ENCODE measurements around the gene MIA. TPM values are rescaled to one million over a fixed set of nuclear protein-coding genes. Genes with fewer than 3 reads are reported as not detected.

Gene MIA
- total and polyA plus RNA-seq, 9 of the 15 experiments (the other 6 are each of a cell fraction or from before 2014, with no cell fraction given): 0.21 TPM; not detected in 8

GRCh38 chr19:40750058-40750873 lies 25.1 kb upstream of the MIA start, which contains the start of gene ACTMAP (continued):
- TF ChIP-seq, protein P1, sequence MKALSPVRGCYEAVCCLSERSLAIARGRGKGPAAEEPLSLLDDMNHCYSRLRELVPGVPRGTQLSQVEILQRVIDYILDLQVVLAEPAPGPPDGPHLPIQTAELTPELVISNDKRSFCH (CRISPR knock-in tag; IDR thresholded peaks at IDR 0.05): no peak
- TF ChIP-seq, protein P1 (tag; IDR thresholded peaks at IDR 0.05): peak; percentile 86; the same call in 1 of the 2 replicates
- peak; percentile 94 for TF ChIP-seq PKNOX1 (IDR thresholded peaks at IDR 0.05)
- TF ChIP-seq, protein P2, sequence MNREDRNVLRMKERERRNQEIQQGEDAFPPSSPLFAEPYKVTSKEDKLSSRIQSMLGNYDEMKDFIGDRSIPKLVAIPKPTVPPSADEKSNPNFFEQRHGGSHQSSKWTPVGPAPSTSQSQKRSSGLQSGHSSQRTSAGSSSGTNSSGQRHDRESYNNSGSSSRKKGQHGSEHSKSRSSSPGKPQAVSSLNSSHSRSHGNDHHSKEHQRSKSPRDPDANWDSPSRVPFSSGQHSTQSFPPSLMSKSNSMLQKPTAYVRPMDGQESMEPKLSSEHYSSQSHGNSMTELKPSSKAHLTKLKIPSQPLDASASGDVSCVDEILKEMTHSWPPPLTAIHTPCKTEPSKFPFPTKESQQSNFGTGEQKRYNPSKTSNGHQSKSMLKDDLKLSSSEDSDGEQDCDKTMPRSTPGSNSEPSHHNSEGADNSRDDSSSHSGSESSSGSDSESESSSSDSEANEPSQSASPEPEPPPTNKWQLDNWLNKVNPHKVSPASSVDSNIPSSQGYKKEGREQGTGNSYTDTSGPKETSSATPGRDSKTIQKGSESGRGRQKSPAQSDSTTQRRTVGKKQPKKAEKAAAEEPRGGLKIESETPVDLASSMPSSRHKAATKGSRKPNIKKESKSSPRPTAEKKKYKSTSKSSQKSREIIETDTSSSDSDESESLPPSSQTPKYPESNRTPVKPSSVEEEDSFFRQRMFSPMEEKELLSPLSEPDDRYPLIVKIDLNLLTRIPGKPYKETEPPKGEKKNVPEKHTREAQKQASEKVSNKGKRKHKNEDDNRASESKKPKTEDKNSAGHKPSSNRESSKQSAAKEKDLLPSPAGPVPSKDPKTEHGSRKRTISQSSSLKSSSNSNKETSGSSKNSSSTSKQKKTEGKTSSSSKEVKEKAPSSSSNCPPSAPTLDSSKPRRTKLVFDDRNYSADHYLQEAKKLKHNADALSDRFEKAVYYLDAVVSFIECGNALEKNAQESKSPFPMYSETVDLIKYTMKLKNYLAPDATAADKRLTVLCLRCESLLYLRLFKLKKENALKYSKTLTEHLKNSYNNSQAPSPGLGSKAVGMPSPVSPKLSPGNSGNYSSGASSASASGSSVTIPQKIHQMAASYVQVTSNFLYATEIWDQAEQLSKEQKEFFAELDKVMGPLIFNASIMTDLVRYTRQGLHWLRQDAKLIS (CRISPR knock-in tag; IDR thresholded peaks at IDR 0.05): 0 out of 2 replicates have a peak, but pooled peaks have one; percentile 52
- peak; percentile 51; the same call in 1 of the 2 replicates for TF ChIP-seq HINFP (tag; conservative IDR thresholded peaks at IDR 0.05; ENCODE audit: low read depth)
- peak; percentile 24 for TF ChIP-seq C11orf30 (IDR thresholded peaks at IDR 0.05; ENCODE audit: low read depth)
- no peak for TF ChIP-seq FOXM1 (IDR thresholded peaks at IDR 0.05; ENCODE audit: low read depth)
- TF ChIP-seq FOXM1 (CRISPR knock-in tag; IDR thresholded peaks at IDR 0.05; ENCODE audit: low read depth): 0 out of 2 replicates have a peak, but pooled peaks have one; percentile 31
- TF ChIP-seq CHD1 (IDR thresholded peaks at IDR 0.05; ENCODE audit: low read length): peak; percentile 86
- peak; percentile 41; the same call in 1 of the 2 replicates for TF ChIP-seq ZNF239 (CRISPR knock-in tag; IDR thresholded peaks at IDR 0.05)
- peak; percentile 97 for TF ChIP-seq MBD2 (IDR thresholded peaks at IDR 0.05; ENCODE audit: borderline replicate concordance, low read depth)
- no peak for TF ChIP-seq ZFP91 (CRISPR knock-in tag; IDR thresholded peaks at IDR 0.05)
- TF ChIP-seq MEIS2 (IDR thresholded peaks at IDR 0.05; ENCODE audit: partially characterized antibody): peak; percentile 61
- TF ChIP-seq MNT (conservative IDR thresholded peaks at IDR 0.05): peak; percentile 89 to 91
- peak; percentile 99 for TF ChIP-seq ESRRA (IDR thresholded peaks at IDR 0.05; ENCODE audit: borderline replicate concordance, low read depth)

Data from K562 (cell line).